Pons (tissue), 1 donor: Measurements from ENCODE around the gene SLC2A6.
A peak's percentile ranks its signal among the peaks of the same experiment; 100 is the strongest.

Experiments
- DNase-seq: peaks from one replicate; pipeline ENCODE4 v3.0.0-alpha.2; 2016; ENCODE audit warnings: low spot score

Gene SLC2A6

GRCh38 chr9:133515615-133516255, 36.8 kb upstream of the SLC2A6 start:
- DNase-seq, result no peak

- no peak for DNase-seq
These were observed 36.3 kb upstream of the SLC2A6 start for GRCh38 chr9:133515240-133515610.

- peak; percentile 80 for DNase-seq
These were observed 35.8 kb upstream of the SLC2A6 start for GRCh38 chr9:133514460-133515239.

GRCh38 chr9:133513214-133514100, 34.6 kb upstream of the SLC2A6 start:
- DNase-seq, result no peak

- no peak for DNase-seq
These were observed 33.6 kb upstream of the SLC2A6 start for GRCh38 chr9:133512253-133513213.

- DNase-seq, result no peak
These were observed 32.7 kb upstream of the SLC2A6 start for GRCh38 chr9:133511607-133512006.

- DNase-seq, result no peak
These were observed 32.1 kb upstream of the SLC2A6 start for GRCh38 chr9:133510926-133511505.

GRCh38 chr9:133509179-133510083, 30.5 kb upstream of the SLC2A6 start:
- peak; percentile 71 for DNase-seq

- DNase-seq, result no peak
These were observed 29.1 kb upstream of the SLC2A6 start for GRCh38 chr9:133508046-133508445.

GRCh38 chr9:133507246-133507965, 28.5 kb upstream of the SLC2A6 start:
- no peak for DNase-seq

- no peak for DNase-seq
These were observed 27.7 kb upstream of the SLC2A6 start for GRCh38 chr9:133506653-133507038.

GRCh38 chr9:133505901-133506652, 27.2 kb upstream of the SLC2A6 start:
- DNase-seq, result no peak

GRCh38 chr9:133505186-133505830, 26.4 kb upstream of the SLC2A6 start:
- no peak for DNase-seq

- no peak for DNase-seq
These were observed 23.2 kb upstream of the SLC2A6 start for GRCh38 chr9:133502112-133502511.

- DNase-seq, result no peak
These were observed 21.0 kb upstream of the SLC2A6 start for GRCh38 chr9:133499892-133500270.

GRCh38 chr9:133499132-133499891, 20.4 kb upstream of the SLC2A6 start:
- no peak for DNase-seq
